A549 (cell line): ENCODE data around the gene LAIR1. TPM values are rescaled to one million over a fixed set of nuclear protein-coding genes. Genes with fewer than 3 reads are reported as not detected.

Source experiments
- ATAC-seq, 2 experiments: fragments of 200-7000 bp in 1 of 2; fragments of >200 bp in 1 of 2; cut with Nextera tagmentation in 1 of 2; cut with Tn5 transposase in 1 of 2; 3 replicates each; pipeline versions ENCODE4 v1.8.0 to v1.9.1; 2018 to 2020; ENCODE audit warnings: mild to moderate bottlenecking in 1 of 2, moderate library complexity in 1 of 2
- CTCF ChIA-PET: fragments of 300-600 bp; sonication (Branson Sonifier 250); formaldehyde crosslinking; extraction: SDS; loops from one replicate; lab custom pipeline; 2021; ENCODE audit warnings: antibody characterized with exemption, inconsistent platforms; lab: Yijun Ruan, JAX
- POLR2A ChIA-PET: fragments of 350-600 bp; formaldehyde crosslinking; extraction: SDS; loops from one replicate; lab custom pipeline; 2021; ENCODE audit warnings: antibody characterized with exemption, inconsistent platforms; lab: Yijun Ruan, JAX
- DNase-seq, 2 experiments: peaks; one replicate each; pipeline versions ENCODE4 v3.0.0 to v3.0.0-alpha.2; 2011 to 2016; ENCODE audit warnings: low read depth in 1 of 2, low spot score in 1 of 2
- FAIRE-seq: peaks from 2 replicates; lab custom pipeline; 2011; peaks lifted over from hg19 to GRCh38; lab: Jason Lieb, UNC
- H3K27ac ChIP-seq, 2 experiments: fragments of >200 bp; sonication (Bioruptor Twin); formaldehyde crosslinking; 3 replicates each; pipeline ENCODE4 v1.5.1; 2016 to 2017
- H3K4me1 ChIP-seq: fragments of >200 bp; sonication (Bioruptor Twin); formaldehyde crosslinking; 3 replicates; pipeline ENCODE4 v1.6.1; 2016
- H3K4me2 ChIP-seq: fragments of >200 bp; sonication (Bioruptor Twin); formaldehyde crosslinking; 3 replicates; pipeline ENCODE4 v1.6.1; 2016
- H3K4me3 ChIP-seq: fragments of >200 bp; sonication (Bioruptor Twin); formaldehyde crosslinking; 3 replicates; pipeline ENCODE4 v1.5.1; 2016
- H3K9me3 ChIP-seq: fragments of >200 bp; sonication (Bioruptor Twin); formaldehyde crosslinking; 3 replicates; pipeline ENCODE4 v1.6.1; 2016
- CHD2 ChIP-seq: fragments of 150-350 bp; IDR thresholded peaks from 2 replicates; pipeline ENCODE4 v1.6.1; 2014; ENCODE audit warnings: low read length; ENCODE audit not compliant: partially characterized antibody
- CHD4 ChIP-seq: fragments of 200-600 bp; sonication (generic); IDR thresholded peaks from 2 replicates; pipeline ENCODE4 v1.6.1; 2016; ENCODE audit warnings: antibody characterized with exemption, mild to moderate bottlenecking, borderline replicate concordance
- E2F6 ChIP-seq: IDR thresholded peaks from 2 replicates; pipeline ENCODE4 v1.6.1; 2012; ENCODE audit warnings: low read depth, borderline replicate concordance
- ELK1 ChIP-seq: fragments of 150-350 bp; IDR thresholded peaks from 2 replicates; pipeline ENCODE4 v1.6.1; 2014; ENCODE audit warnings: low read depth, mild to moderate bottlenecking, low read length
- FOSL2 ChIP-seq, 2 experiments: fragments of 450-650 bp in 1 of 2; fragments of >200 bp in 1 of 2; sonication (Bioruptor Twin) in 1 of 2; formaldehyde crosslinking; IDR thresholded peaks; 2 replicates each; pipeline versions ENCODE4 v1.5.0 to v1.6.1; 2016 to 2020; ENCODE audit warnings: mild to moderate bottlenecking in 1 of 2, moderate library complexity in 1 of 2
- GATA3 ChIP-seq: IDR thresholded peaks from 2 replicates; pipeline ENCODE4 v1.6.1; 2012; ENCODE audit warnings: borderline replicate concordance
- KDM5A ChIP-seq: fragments of 200-600 bp; sonication (generic); IDR thresholded peaks from 2 replicates; pipeline ENCODE4 v1.6.1; 2016; ENCODE audit warnings: antibody characterized with exemption, mild to moderate bottlenecking
- MAFK ChIP-seq: fragments of 450-650 bp; IDR thresholded peaks from 2 replicates; pipeline ENCODE4 v1.6.1; 2014; ENCODE audit not compliant: partially characterized antibody
- MAZ ChIP-seq: fragments of 150-350 bp; IDR thresholded peaks from 2 replicates; pipeline ENCODE4 v1.6.1; 2014; ENCODE audit warnings: antibody characterized with exemption, low read depth, low read length, borderline replicate concordance
- MYC ChIP-seq: IDR thresholded peaks from 2 replicates; pipeline ENCODE4 v1.6.1; 2012; ENCODE audit warnings: mild to moderate bottlenecking, inconsistent platforms, low read length, improper control_type of control experiment, borderline replicate concordance
- NFE2L2 ChIP-seq: fragments of 150-350 bp; conservative IDR thresholded peaks from 2 replicates; pipeline ENCODE4 v1.6.1; 2014; ENCODE audit warnings: low read length
- NPAS2 ChIP-seq: fragments of 250-450 bp; sonication (Bioruptor Pico); IDR thresholded peaks from 2 replicates; pipeline ENCODE4 v1.8.0; 2022; ENCODE audit warnings: mild to moderate bottlenecking, moderate library complexity, borderline replicate concordance
- PHF8 ChIP-seq: fragments of 200-600 bp; sonication (generic); IDR thresholded peaks from 2 replicates; pipeline ENCODE4 v1.6.1; 2016; ENCODE audit warnings: low read depth, mild to moderate bottlenecking, antibody characterized with exemption, moderate library complexity, borderline replicate concordance
- POLR2A ChIP-seq: IDR thresholded peaks from 2 replicates; pipeline ENCODE4 v1.6.1; 2012; ENCODE audit warnings: mild to moderate bottlenecking, low read length
- RARB ChIP-seq: fragments of 250-450 bp; sonication (Bioruptor Pico); IDR thresholded peaks from 2 replicates; pipeline ENCODE4 v1.8.0; 2021; ENCODE audit warnings: mild to moderate bottlenecking, moderate library complexity
- RCOR1 ChIP-seq: fragments of 150-350 bp; IDR thresholded peaks from 2 replicates; pipeline ENCODE4 v1.6.1; 2014; ENCODE audit warnings: antibody characterized with exemption, low read length, low read depth
- RFX5 ChIP-seq: fragments of 450-650 bp; IDR thresholded peaks from 2 replicates; pipeline ENCODE4 v1.7.1; 2014; ENCODE audit warnings: antibody characterized with exemption, mild to moderate bottlenecking, moderate library complexity
- RNF2 ChIP-seq: fragments of 200-600 bp; sonication (generic); IDR thresholded peaks from 2 replicates; pipeline ENCODE4 v1.6.1; 2016; ENCODE audit warnings: low read depth, mild to moderate bottlenecking, antibody characterized with exemption, moderate library complexity, borderline replicate concordance
- SMC3 ChIP-seq: fragments of >200 bp; sonication (Bioruptor Twin); formaldehyde crosslinking; IDR thresholded peaks from 3 replicates; pipeline ENCODE4 v1.6.1; 2018; ENCODE audit warnings: inconsistent platforms
- TP53 ChIP-seq: fragments of 250-450 bp; sonication (Bioruptor Pico); IDR thresholded peaks from 2 replicates; pipeline ENCODE4 v1.5.0; 2021; ENCODE audit warnings: mild to moderate bottlenecking, moderate library complexity
- ZC3H11A ChIP-seq: fragments of 450-650 bp; IDR thresholded peaks from 2 replicates; pipeline ENCODE4 v1.6.1; 2014; ENCODE audit warnings: antibody characterized with exemption, mild to moderate bottlenecking
- WGBS: methylation state at CpG from one replicate; pipeline ENCODE4 v1.1.6; 2017; ENCODE audit errors: missing lambda C conversion rate; 5-methylcytosine and 5-hydroxymethylcytosine counted together
- polyA plus RNA-seq, 4 experiments: library from polyadenylated mRNA; depleted of rRNA in 3 of 4; stranded (reverse); fragments of >200 nt; fragmentation: RNase III in 1 of 4; extraction: RNeasy Plus Mini Kit Qiagen cat#74134 plus additional on column Dnase treatment in 1 of 4; gene quantifications; 2 replicates in 3 of 4; 3 replicates in 1 of 4; pipeline ENCODE4 v1.2.3, GENCODE V29; 2011 to 2017

The LAIR1 gene
- polyA plus RNA-seq, 2 of the 4 experiments (the other 2 are of a cell fraction) = not detected

GRCh38 chr19:54317965-54318240 is 46.8 kb downstream of the LAIR1 start (continued):
- no peak for TF ChIP-seq MAZ

- no peak for FAIRE-seq
- whole genome bisulfite sequencing = 49% methylated on average over 29 of the region's 29 CpGs
- TF ChIP-seq MAZ (no peak), ELK1 (no peak), CHD4 (no peak), NPAS2 (CRISPR knock-in tag) (no peak), MAFK (no peak), RARB (CRISPR knock-in tag) (no peak), RNF2 (no peak), RCOR1 (no peak), NFE2L2 (no peak), PHF8 (no peak), MYC (no peak)
- POLR2A ChIA-PET = no interaction called here
- Histone ChIP-seq H3K9me3 (peaks cover 15% of the 10 kb centered on the region; the same call in 1 of the 3 replicates), H3K4me3 (no peak overlapping the region), H3K27ac (no peak overlapping the region), H3K4me1 (no peaks in the 10 kb centered on the region), H3K4me2 (0 out of 3 replicates have a peak overlapping the region, but pooled peaks have one; percentile 9)
- ATAC-seq = peak; percentile 21 to 51; a peak in 2 of 6 replicates
- CTCF ChIA-PET = interaction anchor here (0.5 to 1.9 kb wide), 5 partner anchors 19 to 430 kb away, joined by 3 to 13 read pairs (median 3); no protein-coding TSS in a partner anchor
- DNase-seq = no peak
Measured at GRCh38 chr19:54317108-54317964, 47.4 kb downstream of the LAIR1 start.

- ChIA-PET POLR2A (no interaction called here), CTCF (interaction anchor here (0.5 to 1.9 kb wide), 4 partner anchors 52 to 388 kb away, joined by 3 to 13 read pairs (median 3); no protein-coding TSS in a partner anchor)
- peak in 1 of 2 experiments; percentile 48; a peak in 4 of 6 replicates for ATAC-seq
- Histone ChIP-seq H3K27ac (no peak overlapping the region), H3K4me3 (no peak overlapping the region), H3K4me1 (no peaks in the 10 kb centered on the region), H3K9me3 (peaks cover 9% of the 10 kb centered on the region; the same call in 1 of the 3 replicates), H3K4me2 (0 out of 3 replicates have a peak overlapping the region, but pooled peaks have one; percentile 9)
- TF ChIP-seq PHF8 (no peak), CHD2 (no peak), ZC3H11A (no peak), RARB (CRISPR knock-in tag) (no peak)
- 11% methylated on average over 11 of the region's 11 CpGs for WGBS
- peak in 1 of 2 experiments; percentile 48 for DNase-seq
- FAIRE-seq = no peak
Measured at GRCh38 chr19:54316746-54317107, 48.0 kb downstream of the LAIR1 start.

- CTCF ChIA-PET = interaction anchor here (1.0 kb wide), 1 partner anchor 51 kb away, joined by 3 read pairs; no protein-coding TSS in a partner anchor
- ATAC-seq (no peak), DNase-seq (no peak), FAIRE-seq (no peak)
- 15% methylated on average over 8 of the region's 10 CpGs for WGBS
- Histone ChIP-seq H3K4me3 (no peak overlapping the region), H3K9me3 (peaks cover 5% of the 10 kb centered on the region; the same call in 1 of the 3 replicates), H3K4me2 (no peak overlapping the region), H3K4me1 (no peaks in the 10 kb centered on the region), H3K27ac (no peak overlapping the region)
- TF ChIP-seq PHF8 = no peak
- TF ChIP-seq ELK1 = no peak
- no peak for TF ChIP-seq FOSL2 (IDR thresholded peaks at IDR 0.05)
- TF ChIP-seq FOSL2 (CRISPR knock-in tag; IDR thresholded peaks at IDR 0.05) = no peak
- no peak for TF ChIP-seq POLR2A
- no peak for TF ChIP-seq GATA3
- TF ChIP-seq TP53 (CRISPR knock-in tag) = no peak
- TF ChIP-seq RFX5 = no peak
- no peak for TF ChIP-seq KDM5A
- TF ChIP-seq E2F6 = no peak
- TF ChIP-seq SMC3 = no peak
- no peak for TF ChIP-seq ZC3H11A
- no peak for TF ChIP-seq MAFK
- POLR2A ChIA-PET = no interaction called here
Measured at GRCh38 chr19:54315956-54316355, 48.8 kb downstream of the LAIR1 start.
